ENCODE measurements around the gene SPOCD1.
A peak's percentile ranks its signal among the peaks of the same experiment; 100 is the strongest.

SPOCD1 gene

DNA sequence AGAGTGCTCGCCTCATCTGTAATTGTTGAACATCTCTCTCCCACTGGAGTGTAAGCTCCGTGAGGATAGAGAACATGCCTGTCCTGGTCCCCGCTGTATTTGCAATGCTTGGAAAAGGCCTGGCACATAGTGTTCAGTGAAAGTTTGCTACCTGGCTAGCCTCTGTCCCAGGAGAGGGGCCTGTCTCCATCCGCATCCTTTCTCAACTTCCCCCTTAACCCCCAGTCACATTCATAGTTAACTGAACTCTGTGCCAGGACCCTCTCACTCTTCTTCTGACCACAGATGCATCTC, 15.2 kb downstream of the SPOCD1 start:
- no peak overlapping the region for H3K27ac ChIP-seq (ENCODE audit: low read depth, low read length, severe bottlenecking)
- 91 to 95% methylated on average over 4 of the region's 4 CpGs for WGBS, 2 experiments (ENCODE audit: insufficient coverage in 2 of 2)
- no peaks in the 10 kb centered on the region for H3K36me3 ChIP-seq (ENCODE audit: control insufficient read depth, insufficient read depth, low read length)
- no peak overlapping the region for H3K4me3 ChIP-seq (ENCODE audit: extremely low read depth, insufficient read depth, low read length, poor library complexity, severe bottlenecking)
- no peaks in the 10 kb centered on the region for H3K9me3 ChIP-seq (ENCODE audit: control insufficient read depth, low read length)
- peaks cover 30% of the 10 kb centered on the region for H3K4me1 ChIP-seq (ENCODE audit: control insufficient read depth, insufficient read depth, low read length, poor library complexity, severe bottlenecking)

- Histone ChIP-seq H3K36me3 (ENCODE audit: control insufficient read depth, insufficient read depth, low read length) (no peaks in the 10 kb centered on the region), H3K4me1 (ENCODE audit: control insufficient read depth, insufficient read depth, low read length, poor library complexity, severe bottlenecking) (peaks cover 30% of the 10 kb centered on the region), H3K9me3 (ENCODE audit: control insufficient read depth, low read length) (no peaks in the 10 kb centered on the region), H3K27ac (ENCODE audit: low read depth, low read length, severe bottlenecking) (no peak overlapping the region), H3K4me3 (ENCODE audit: extremely low read depth, insufficient read depth, low read length, poor library complexity, severe bottlenecking) (no peak overlapping the region)
- 84 to 93% methylated on average over 15 to 16 of the region's 16 CpGs for WGBS, 2 experiments (ENCODE audit: insufficient coverage in 2 of 2)
Measured at GRCh38 chr1:31799895-31800673, 15.7 kb downstream of the SPOCD1 start.

GRCh38 chr1:31799196-31799894, 16.5 kb downstream of the SPOCD1 start:
- H3K4me1 ChIP-seq (ENCODE audit: control insufficient read depth, insufficient read depth, low read length, poor library complexity, severe bottlenecking), result peaks cover 30% of the 10 kb centered on the region
- peak overlapping the region; percentile 66 for H3K27ac ChIP-seq (ENCODE audit: low read depth, low read length, severe bottlenecking)
- no peaks in the 10 kb centered on the region for H3K36me3 ChIP-seq (ENCODE audit: control insufficient read depth, insufficient read depth, low read length)
- no peaks in the 10 kb centered on the region for H3K9me3 ChIP-seq (ENCODE audit: control insufficient read depth, low read length)
- 88 to 89% methylated on average over 8 of the region's 9 CpGs for WGBS, 2 experiments (ENCODE audit: insufficient coverage in 2 of 2)
- H3K4me3 ChIP-seq (ENCODE audit: extremely low read depth, insufficient read depth, low read length, poor library complexity, severe bottlenecking), result no peak overlapping the region

GRCh38 chr1:31798433-31799195, 17.2 kb downstream of the SPOCD1 start:
- Histone ChIP-seq H3K27ac (ENCODE audit: low read depth, low read length, severe bottlenecking) (peak overlapping the region; percentile 66), H3K4me3 (ENCODE audit: extremely low read depth, insufficient read depth, low read length, poor library complexity, severe bottlenecking) (peak overlapping the region; percentile 24), H3K4me1 (ENCODE audit: control insufficient read depth, insufficient read depth, low read length, poor library complexity, severe bottlenecking) (peaks cover 30% of the 10 kb centered on the region), H3K36me3 (ENCODE audit: control insufficient read depth, insufficient read depth, low read length) (no peaks in the 10 kb centered on the region), H3K9me3 (ENCODE audit: control insufficient read depth, low read length) (no peaks in the 10 kb centered on the region)
- WGBS, 2 experiments (ENCODE audit: insufficient coverage in 2 of 2), result 44 to 65% methylated on average over 10 to 11 of the region's 17 CpGs

- no peaks in the 10 kb centered on the region for H3K36me3 ChIP-seq (ENCODE audit: control insufficient read depth, insufficient read depth, low read length)
- H3K4me3 ChIP-seq (ENCODE audit: extremely low read depth, insufficient read depth, low read length, poor library complexity, severe bottlenecking), result peak overlapping the region; percentile 24
- H3K9me3 ChIP-seq (ENCODE audit: control insufficient read depth, low read length), result no peaks in the 10 kb centered on the region
- H3K27ac ChIP-seq (ENCODE audit: low read depth, low read length, severe bottlenecking), result peak overlapping the region; percentile 66
- H3K4me1 ChIP-seq (ENCODE audit: control insufficient read depth, insufficient read depth, low read length, poor library complexity, severe bottlenecking), result peaks cover 30% of the 10 kb centered on the region
- 57 to 77% methylated on average over 2 to 3 of the region's 8 CpGs for WGBS, 2 experiments (ENCODE audit: insufficient coverage in 2 of 2)
Measured at GRCh38 chr1:31798086-31798432, 17.8 kb downstream of the SPOCD1 start.

DNA sequence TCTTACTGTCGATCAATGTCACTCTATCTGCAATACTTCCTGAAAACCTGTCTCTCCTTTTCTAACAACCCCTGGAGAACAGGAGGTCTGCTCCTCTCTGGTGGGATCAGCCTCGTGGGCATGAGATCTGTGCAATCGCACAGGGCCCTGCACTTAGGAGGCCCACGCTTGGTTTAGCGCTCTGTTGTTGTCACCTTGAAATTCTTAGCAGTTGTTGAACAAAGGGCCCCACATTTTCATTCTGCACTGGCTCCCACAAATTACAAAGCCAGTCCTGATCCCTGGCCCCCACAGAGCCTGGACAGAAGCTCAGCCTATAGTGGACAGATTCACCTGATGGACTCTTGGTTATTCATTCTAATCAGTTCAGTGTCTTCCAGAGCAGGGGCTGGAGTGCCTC, 18.6 kb downstream of the SPOCD1 start:
- no peaks in the 10 kb centered on the region for H3K36me3 ChIP-seq (ENCODE audit: control insufficient read depth, insufficient read depth, low read length)
- no peak overlapping the region for H3K4me3 ChIP-seq (ENCODE audit: extremely low read depth, insufficient read depth, low read length, poor library complexity, severe bottlenecking)
- 95 to 100% methylated on average over 2 to 5 of the region's 5 CpGs for WGBS, 2 experiments (ENCODE audit: insufficient coverage in 2 of 2)
- H3K27ac ChIP-seq (ENCODE audit: low read depth, low read length, severe bottlenecking), result no peak overlapping the region
- H3K9me3 ChIP-seq (ENCODE audit: control insufficient read depth, low read length), result no peaks in the 10 kb centered on the region
- peaks cover 30% of the 10 kb centered on the region for H3K4me1 ChIP-seq (ENCODE audit: control insufficient read depth, insufficient read depth, low read length, poor library complexity, severe bottlenecking)

GRCh38 chr1:31796707-31797106, 19.1 kb downstream of the SPOCD1 start:
- H3K27ac ChIP-seq (ENCODE audit: low read depth, low read length, severe bottlenecking), result no peak overlapping the region
- no peaks in the 10 kb centered on the region for H3K9me3 ChIP-seq (ENCODE audit: control insufficient read depth, low read length)
- peaks cover 30% of the 10 kb centered on the region for H3K4me1 ChIP-seq (ENCODE audit: control insufficient read depth, insufficient read depth, low read length, poor library complexity, severe bottlenecking)
- no peaks in the 10 kb centered on the region for H3K36me3 ChIP-seq (ENCODE audit: control insufficient read depth, insufficient read depth, low read length)
- H3K4me3 ChIP-seq (ENCODE audit: extremely low read depth, insufficient read depth, low read length, poor library complexity, severe bottlenecking), result no peak overlapping the region
- 97 to 98% methylated on average over 3 to 5 of the region's 7 CpGs for WGBS, 2 experiments (ENCODE audit: insufficient coverage in 2 of 2)

- 97 to 98% methylated on average over 12 to 13 of the region's 13 CpGs for WGBS, 2 experiments (ENCODE audit: insufficient coverage in 2 of 2)
- Histone ChIP-seq H3K4me3 (ENCODE audit: extremely low read depth, insufficient read depth, low read length, poor library complexity, severe bottlenecking) (no peak overlapping the region), H3K36me3 (ENCODE audit: control insufficient read depth, insufficient read depth, low read length) (no peaks in the 10 kb centered on the region), H3K27ac (ENCODE audit: low read depth, low read length, severe bottlenecking) (no peak overlapping the region), H3K4me1 (ENCODE audit: control insufficient read depth, insufficient read depth, low read length, poor library complexity, severe bottlenecking) (peaks cover 30% of the 10 kb centered on the region), H3K9me3 (ENCODE audit: control insufficient read depth, low read length) (no peaks in the 10 kb centered on the region)
Measured at GRCh38 chr1:31795801-31796621, 19.8 kb downstream of the SPOCD1 start.

GRCh38 chr1:31795096-31795675, 20.6 kb downstream of the SPOCD1 start:
- no peak overlapping the region for H3K4me3 ChIP-seq (ENCODE audit: extremely low read depth, insufficient read depth, low read length, poor library complexity, severe bottlenecking)
- 86 to 88% methylated on average over 1 of the region's 2 CpGs for WGBS, 2 experiments (ENCODE audit: insufficient coverage in 2 of 2)
- no peak overlapping the region for H3K27ac ChIP-seq (ENCODE audit: low read depth, low read length, severe bottlenecking)
- no peaks in the 10 kb centered on the region for H3K36me3 ChIP-seq (ENCODE audit: control insufficient read depth, insufficient read depth, low read length)
- H3K9me3 ChIP-seq (ENCODE audit: control insufficient read depth, low read length), result no peaks in the 10 kb centered on the region
- peaks cover 27% of the 10 kb centered on the region for H3K4me1 ChIP-seq (ENCODE audit: control insufficient read depth, insufficient read depth, low read length, poor library complexity, severe bottlenecking)
